ENCODE measurements around the gene MRM1. TPM values are rescaled to one million over a fixed set of nuclear protein-coding genes. Genes with fewer than 3 reads are reported as not detected.
A peak's percentile ranks its signal among the peaks of the same experiment; 100 is the strongest.

The MRM1 gene
- total RNA-seq, result 10 to 100 TPM; 13.6 to 17.0 TPM

GRCh38 chr17:36601303-36602029 lies at the start of gene MRM1:
TSS of gene MRM1 (plus strand) at chr17:36601583. CDS start at chr17:36601811, 228 bp downstream.
- Mint-ChIP-seq H3K4me3 (peak within 1 kb of the TSS; percentile 85), H3K27ac (peak within 1 kb of the TSS; percentile 87), H3K36me3 (peaks cover 5% of the 10 kb centered on the region), H3K9me3 (ENCODE audit: low read depth) (no peaks in the 10 kb centered on the region), H3K4me1 (peaks cover 41% of the 10 kb centered on the region), H3K27me3 (no peaks in the 10 kb centered on the region)
- DNase-seq, result peak; percentile 96
- peak; percentile 92 for ATAC-seq
- CTCF ChIA-PET, result interaction anchor here (0.7 to 5.1 kb wide), 18 partner anchors 10 to 772 kb away, joined by 3 to 65 read pairs (median 6); partner anchors contain the start of genes DHRS11, MYO19 and PIGW

- Mint-ChIP-seq H3K4me1 (peaks cover 41% of the 10 kb centered on the region), H3K4me3 (no peak overlapping the region)
- CTCF ChIA-PET, result no interaction called here
Measured at GRCh38 chr17:36553459-36553858, 47.9 kb upstream of the MRM1 start.

GRCh38 chr17:36566081-36566480 lies 35.3 kb upstream of the MRM1 start:
- Mint-ChIP-seq H3K4me1 (peaks cover 11% of the 10 kb centered on the region), H3K27ac (no peak overlapping the region), H3K27me3 (no peaks in the 10 kb centered on the region), H3K36me3 (peaks cover 60% of the 10 kb centered on the region), H3K9me3 (ENCODE audit: low read depth) (no peaks in the 10 kb centered on the region), H3K4me3 (no peak overlapping the region)
- ATAC-seq (no peak), DNase-seq (no peak)
- CTCF ChIA-PET, result interaction anchor here (0.6 to 1.3 kb wide), 2 partner anchors 9 to 826 kb away, joined by 3 read pairs; no protein-coding TSS in a partner anchor

More at GRCh38 chr17:36553459-36553858, 47.9 kb upstream of the MRM1 start:
- no peak overlapping the region for H3K27ac Mint-ChIP-seq
- peaks cover 48% of the 10 kb centered on the region for H3K36me3 Mint-ChIP-seq
- H3K9me3 Mint-ChIP-seq (ENCODE audit: low read depth), result no peaks in the 10 kb centered on the region
- no peak for DNase-seq
- H3K27me3 Mint-ChIP-seq, result no peaks in the 10 kb centered on the region
- no peak for ATAC-seq

GRCh38 chr17:36575028-36575427 lies 26.4 kb upstream of the MRM1 start:
- Mint-ChIP-seq H3K27ac (no peak overlapping the region), H3K27me3 (no peaks in the 10 kb centered on the region), H3K9me3 (ENCODE audit: low read depth) (no peaks in the 10 kb centered on the region), H3K4me1 (peaks cover 4% of the 10 kb centered on the region), H3K4me3 (no peak overlapping the region), H3K36me3 (peaks cover 50% of the 10 kb centered on the region)
- CTCF ChIA-PET, result interaction anchor here (1.0 kb wide), 1 partner anchor 13 kb away, joined by 3 read pairs; no protein-coding TSS in a partner anchor
- DNase-seq (no peak), ATAC-seq (no peak)

GRCh38 chr17:36576793-36577192 lies 24.6 kb upstream of the MRM1 start:
- Mint-ChIP-seq H3K27ac (no peak overlapping the region), H3K36me3 (peaks cover 54% of the 10 kb centered on the region), H3K27me3 (no peaks in the 10 kb centered on the region), H3K9me3 (ENCODE audit: low read depth) (no peaks in the 10 kb centered on the region), H3K4me1 (peaks cover 4% of the 10 kb centered on the region), H3K4me3 (no peak overlapping the region)
- no peak for DNase-seq
- CTCF ChIA-PET, result no interaction called here
- ATAC-seq, result no peak

- CTCF ChIA-PET, result interaction anchor here (0.9 kb wide), 1 partner anchor 13 kb away, joined by 3 read pairs; the partner anchor contains the start of gene DHRS11
- Mint-ChIP-seq H3K36me3 (peaks cover 47% of the 10 kb centered on the region), H3K27ac (no peak overlapping the region), H3K4me1 (peaks cover 2% of the 10 kb centered on the region), H3K27me3 (no peaks in the 10 kb centered on the region), H3K4me3 (no peak overlapping the region), H3K9me3 (ENCODE audit: low read depth) (no peaks in the 10 kb centered on the region)
- DNase-seq (no peak), ATAC-seq (no peak)
Measured at GRCh38 chr17:36578671-36579070, 22.7 kb upstream of the MRM1 start.

GRCh38 chr17:36583787-36584186 lies 17.6 kb upstream of the MRM1 start:
- DNase-seq (no peak), ATAC-seq (no peak)
- Mint-ChIP-seq H3K27ac (no peak overlapping the region), H3K27me3 (no peaks in the 10 kb centered on the region), H3K4me1 (peaks cover 2% of the 10 kb centered on the region), H3K4me3 (no peak overlapping the region), H3K9me3 (ENCODE audit: low read depth) (no peaks in the 10 kb centered on the region), H3K36me3 (peaks cover 52% of the 10 kb centered on the region)
- CTCF ChIA-PET, result interaction anchor here (0.5 kb wide), 1 partner anchor 678 kb away, joined by 3 read pairs; no protein-coding TSS in a partner anchor

- CTCF ChIA-PET, result interaction anchor here (1.5 kb wide), 1 partner anchor 15 kb away, joined by 3 read pairs; no protein-coding TSS in a partner anchor
Measured at GRCh38 chr17:36586138-36586537, 15.2 kb upstream of the MRM1 start.

GRCh38 chr17:36590082-36590481 lies 11.3 kb upstream of the MRM1 start:
- H3K9me3 Mint-ChIP-seq (ENCODE audit: low read depth), result no peaks in the 10 kb centered on the region
- DNase-seq (peak; percentile 63), ATAC-seq (peak; percentile 20)
- no peak overlapping the region for H3K4me3 Mint-ChIP-seq
- no peaks in the 10 kb centered on the region for H3K27me3 Mint-ChIP-seq
- peaks cover 35% of the 10 kb centered on the region for H3K4me1 Mint-ChIP-seq
- CTCF ChIA-PET, result interaction anchor here (0.9 to 5.8 kb wide), 3 partner anchors 12 to 165 kb away, joined by 4 to 45 read pairs (median 7); partner anchors contain the start of gene MRM1
- H3K27ac Mint-ChIP-seq, result peak overlapping the region; percentile 58
- peaks cover 35% of the 10 kb centered on the region for H3K36me3 Mint-ChIP-seq

More at GRCh38 chr17:36586138-36586537, 15.2 kb upstream of the MRM1 start:
- Mint-ChIP-seq H3K27me3 (no peaks in the 10 kb centered on the region), H3K9me3 (ENCODE audit: low read depth) (no peaks in the 10 kb centered on the region), H3K36me3 (peaks cover 49% of the 10 kb centered on the region), H3K4me1 (peaks cover 23% of the 10 kb centered on the region), H3K4me3 (no peak overlapping the region), H3K27ac (no peak overlapping the region)
- no peak for DNase-seq
- no peak for ATAC-seq

GRCh38 chr17:36591434-36592315 lies 9.7 kb upstream of the MRM1 start, which contains the start of gene DHRS11:
TSS of gene DHRS11 (plus strand) at chr17:36591879. CDS start at chr17:36592010, 131 bp downstream.
- Mint-ChIP-seq H3K36me3 (peaks cover 26% of the 10 kb centered on the region), H3K27ac (peak within 1 kb of the TSS; percentile 26), H3K4me1 (peaks cover 35% of the 10 kb centered on the region), H3K4me3 (peak within 1 kb of the TSS; percentile 63), H3K27me3 (no peaks in the 10 kb centered on the region), H3K9me3 (ENCODE audit: low read depth) (no peaks in the 10 kb centered on the region)
- CTCF ChIA-PET, result interaction anchor here (1.6 to 5.8 kb wide), 3 partner anchors 11 to 46 kb away, joined by 3 to 45 read pairs (median 7); partner anchors contain the start of gene MRM1
- peak; percentile 84 for DNase-seq
- ATAC-seq, result peak; percentile 97

GRCh38 chr17:36592316-36592715 lies 9.1 kb upstream of the MRM1 start:
- DNase-seq (peak; percentile 45), ATAC-seq (no peak)
- Mint-ChIP-seq H3K36me3 (peaks cover 21% of the 10 kb centered on the region), H3K4me3 (peak overlapping the region; percentile 63), H3K27ac (no peak overlapping the region), H3K4me1 (peaks cover 35% of the 10 kb centered on the region), H3K27me3 (no peaks in the 10 kb centered on the region), H3K9me3 (ENCODE audit: low read depth) (no peaks in the 10 kb centered on the region)
- CTCF ChIA-PET, result interaction anchor here (1.0 to 5.8 kb wide), 3 partner anchors 10 to 35 kb away, joined by 3 to 45 read pairs (median 3); partner anchors contain the start of gene MRM1

GRCh38 chr17:36592716-36593321 lies 8.6 kb upstream of the MRM1 start:
- Mint-ChIP-seq H3K27me3 (no peaks in the 10 kb centered on the region), H3K9me3 (ENCODE audit: low read depth) (no peaks in the 10 kb centered on the region), H3K4me1 (peaks cover 35% of the 10 kb centered on the region), H3K36me3 (peaks cover 19% of the 10 kb centered on the region), H3K27ac (no peak overlapping the region), H3K4me3 (peak overlapping the region; percentile 63)
- CTCF ChIA-PET, result interaction anchor here (0.7 to 5.8 kb wide), 5 partner anchors 10 to 49 kb away, joined by 3 to 45 read pairs (median 3); partner anchors contain the start of genes GGNBP2 and MRM1
- ATAC-seq (no peak), DNase-seq (peak; percentile 35)

Data from activated CD8-positive, alpha-beta memory T cell treated with anti-CD3 and anti-CD28 coated beads, Interleukin-2, amount 10 ng/mL, durations not matched to agents 7 days and 5 days (primary cell).